ENCODE data around the gene TWSG1. TPM values are rescaled to one million over a fixed set of nuclear protein-coding genes. Genes with fewer than 3 reads are reported as not detected.

Gene TWSG1
- total RNA-seq, 1 donor, result 101 TPM

DNA sequence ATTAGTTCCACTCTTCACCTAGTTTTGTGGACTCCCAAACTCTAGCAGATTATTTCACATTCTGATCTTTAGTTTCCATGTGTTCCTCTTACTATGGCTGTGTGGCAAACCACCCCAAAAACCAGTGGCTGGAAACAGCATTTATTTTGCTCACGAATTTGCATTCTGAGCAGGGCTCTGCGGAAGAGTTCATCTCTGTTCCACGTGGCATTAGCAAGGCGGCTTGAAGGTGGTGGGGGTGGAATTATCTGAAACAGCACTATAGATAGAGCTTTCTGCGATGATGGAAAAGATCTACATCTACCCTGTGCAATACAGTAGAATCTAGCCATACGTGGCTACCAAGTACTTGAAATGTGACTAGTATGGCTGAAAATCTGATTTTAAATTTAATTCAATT is 5.9 kb downstream of the TWSG1 start:
- TF ChIP-seq, protein P1, sequence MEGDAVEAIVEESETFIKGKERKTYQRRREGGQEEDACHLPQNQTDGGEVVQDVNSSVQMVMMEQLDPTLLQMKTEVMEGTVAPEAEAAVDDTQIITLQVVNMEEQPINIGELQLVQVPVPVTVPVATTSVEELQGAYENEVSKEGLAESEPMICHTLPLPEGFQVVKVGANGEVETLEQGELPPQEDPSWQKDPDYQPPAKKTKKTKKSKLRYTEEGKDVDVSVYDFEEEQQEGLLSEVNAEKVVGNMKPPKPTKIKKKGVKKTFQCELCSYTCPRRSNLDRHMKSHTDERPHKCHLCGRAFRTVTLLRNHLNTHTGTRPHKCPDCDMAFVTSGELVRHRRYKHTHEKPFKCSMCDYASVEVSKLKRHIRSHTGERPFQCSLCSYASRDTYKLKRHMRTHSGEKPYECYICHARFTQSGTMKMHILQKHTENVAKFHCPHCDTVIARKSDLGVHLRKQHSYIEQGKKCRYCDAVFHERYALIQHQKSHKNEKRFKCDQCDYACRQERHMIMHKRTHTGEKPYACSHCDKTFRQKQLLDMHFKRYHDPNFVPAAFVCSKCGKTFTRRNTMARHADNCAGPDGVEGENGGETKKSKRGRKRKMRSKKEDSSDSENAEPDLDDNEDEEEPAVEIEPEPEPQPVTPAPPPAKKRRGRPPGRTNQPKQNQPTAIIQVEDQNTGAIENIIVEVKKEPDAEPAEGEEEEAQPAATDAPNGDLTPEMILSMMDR (IDR thresholded peaks at IDR 0.05; ENCODE audit: extremely low read depth, low read depth, low read length), result no peak
- H3K4me1 ChIP-seq (ENCODE audit: insufficient read depth, low read length), result peaks cover 5% of the 10 kb centered on the region
- no peaks in the 10 kb centered on the region for H4K20me1 ChIP-seq (ENCODE audit: insufficient read depth, low read length)
- peaks cover 40% of the 10 kb centered on the region for H3K36me3 ChIP-seq (ENCODE audit: insufficient read depth, low read length)
- H3K27me3 ChIP-seq (ENCODE audit: insufficient read depth, low read length), result no peaks in the 10 kb centered on the region
- peaks cover 63% of the 10 kb centered on the region for H3K79me2 ChIP-seq (ENCODE audit: insufficient read depth, low read length)
- H3K4me2 ChIP-seq (ENCODE audit: insufficient read depth, low read length), result no peak overlapping the region
- no peak overlapping the region for H3K27ac ChIP-seq (ENCODE audit: low read depth, low read length)
- no peak overlapping the region for H2AFZ ChIP-seq (ENCODE audit: low read length)
- H3K4me3 ChIP-seq (ENCODE audit: insufficient read depth, low read length), result no peak overlapping the region
- DNase-seq (ENCODE audit: insufficient read length, low spot score, missing footprints), result no peak
- no peaks in the 10 kb centered on the region for H3K9me3 ChIP-seq (ENCODE audit: low read depth, low read length)

DNA sequence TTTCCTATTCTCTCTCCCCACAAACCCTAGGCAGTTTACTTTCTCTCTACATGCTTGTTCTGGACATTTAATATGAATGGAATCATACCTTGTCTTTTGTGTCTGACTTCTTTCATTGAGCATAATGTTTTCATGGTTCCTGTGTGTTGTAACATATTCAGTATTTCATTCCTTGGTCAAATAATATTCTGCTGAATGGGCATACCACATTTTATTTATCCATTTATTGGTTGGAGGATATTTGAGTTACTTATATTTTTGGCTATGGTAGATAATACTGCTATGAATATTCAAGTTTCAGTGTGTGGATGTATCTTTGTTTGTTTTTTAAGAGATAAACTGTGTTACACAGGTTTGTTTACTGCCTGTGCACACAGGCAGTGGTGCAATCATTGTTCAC is 9.0 kb downstream of the TWSG1 start:
- Histone ChIP-seq H3K79me2 (ENCODE audit: insufficient read depth, low read length) (peaks cover 56% of the 10 kb centered on the region), H3K36me3 (ENCODE audit: insufficient read depth, low read length) (peaks cover 34% of the 10 kb centered on the region), H2AFZ (ENCODE audit: low read length) (no peak overlapping the region)

DNA sequence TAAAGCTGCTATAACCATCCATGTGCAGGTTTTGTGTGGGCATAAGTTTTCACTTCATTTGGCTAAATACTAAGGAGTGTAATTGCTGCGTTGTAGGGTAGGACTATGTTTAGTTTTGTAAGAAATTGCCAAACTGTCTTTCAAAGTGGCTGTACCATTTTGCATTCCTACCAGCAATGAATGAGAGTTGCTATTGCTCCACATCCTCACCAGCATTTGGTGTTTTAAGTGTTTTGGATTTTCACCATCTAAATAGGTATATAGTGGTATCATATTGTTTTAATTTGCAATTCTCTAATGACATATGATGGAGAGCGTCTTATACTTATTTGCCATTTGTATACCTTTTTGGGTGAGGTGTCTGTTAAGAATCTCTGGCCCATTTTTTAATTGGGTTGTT is 12.2 kb downstream of the TWSG1 start:
- no peak overlapping the region for H3K4me2 ChIP-seq (ENCODE audit: insufficient read depth, low read length)
- TF ChIP-seq, protein P1 (IDR thresholded peaks at IDR 0.05; ENCODE audit: extremely low read depth, low read depth, low read length), result no peak
- no peak overlapping the region for H2AFZ ChIP-seq (ENCODE audit: low read length)
- no peak overlapping the region for H3K4me3 ChIP-seq (ENCODE audit: insufficient read depth, low read length)
- no peak overlapping the region for H3K27ac ChIP-seq (ENCODE audit: low read depth, low read length)
- peaks cover 12% of the 10 kb centered on the region for H3K36me3 ChIP-seq (ENCODE audit: insufficient read depth, low read length)
- no peaks in the 10 kb centered on the region for H3K9me3 ChIP-seq (ENCODE audit: low read depth, low read length)
- H3K79me2 ChIP-seq (ENCODE audit: insufficient read depth, low read length), result peaks cover 60% of the 10 kb centered on the region
- no peaks in the 10 kb centered on the region for H3K27me3 ChIP-seq (ENCODE audit: insufficient read depth, low read length)
- H3K4me1 ChIP-seq (ENCODE audit: insufficient read depth, low read length), result peaks cover 19% of the 10 kb centered on the region
- DNase-seq (ENCODE audit: insufficient read length, low spot score, missing footprints), result no peak
- H4K20me1 ChIP-seq (ENCODE audit: insufficient read depth, low read length), result peaks cover 16% of the 10 kb centered on the region

More for the DNA sequence above, 9.0 kb downstream of the TWSG1 start:
- no peak overlapping the region for H3K4me2 ChIP-seq (ENCODE audit: insufficient read depth, low read length)
- no peak overlapping the region for H3K27ac ChIP-seq (ENCODE audit: low read depth, low read length)
- no peak overlapping the region for H3K4me3 ChIP-seq (ENCODE audit: insufficient read depth, low read length)
- no peak for DNase-seq (ENCODE audit: insufficient read length, low spot score, missing footprints)
- TF ChIP-seq, protein P1 (IDR thresholded peaks at IDR 0.05; ENCODE audit: extremely low read depth, low read depth, low read length), result no peak
- no peaks in the 10 kb centered on the region for H3K9me3 ChIP-seq (ENCODE audit: low read depth, low read length)
- peaks cover 16% of the 10 kb centered on the region for H4K20me1 ChIP-seq (ENCODE audit: insufficient read depth, low read length)
- H3K4me1 ChIP-seq (ENCODE audit: insufficient read depth, low read length), result peaks cover 13% of the 10 kb centered on the region
- H3K27me3 ChIP-seq (ENCODE audit: insufficient read depth, low read length), result no peaks in the 10 kb centered on the region

DNA sequence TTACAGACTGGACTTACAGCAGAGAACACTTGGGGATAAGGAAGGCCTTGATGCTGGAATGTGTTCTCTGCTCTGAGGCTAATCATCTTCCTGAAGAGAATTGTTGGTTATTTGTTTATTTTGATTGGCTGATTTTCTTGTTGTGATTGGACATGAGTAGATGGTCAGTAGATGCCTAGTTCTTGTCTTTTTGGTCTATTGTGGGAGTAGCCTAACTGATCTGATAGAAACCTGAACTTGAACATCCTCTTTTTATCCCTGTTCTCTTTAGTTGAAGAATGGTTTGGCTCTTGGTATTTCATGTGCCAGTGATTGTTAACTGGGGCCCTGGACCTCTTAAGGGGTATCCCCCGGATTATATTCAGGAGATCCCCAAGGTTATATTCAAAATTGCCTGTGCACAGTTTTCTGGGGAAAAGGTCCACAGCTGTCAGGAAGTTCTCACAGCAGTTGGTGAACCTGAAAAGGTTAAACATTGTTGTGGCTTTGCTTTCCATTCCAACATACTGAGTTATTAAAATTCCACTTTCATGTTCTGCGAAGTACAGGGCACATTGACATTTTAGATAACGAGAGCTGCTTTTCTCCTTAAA is 13.6 kb downstream of the TWSG1 start:
- peaks cover 16% of the 10 kb centered on the region for H4K20me1 ChIP-seq (ENCODE audit: insufficient read depth, low read length)
- peak overlapping the region; percentile 74 for H3K4me2 ChIP-seq (ENCODE audit: insufficient read depth, low read length)
- no peaks in the 10 kb centered on the region for H3K9me3 ChIP-seq (ENCODE audit: low read depth, low read length)
- TF ChIP-seq, protein P1 (IDR thresholded peaks at IDR 0.05; ENCODE audit: extremely low read depth, low read depth, low read length), result no peak
- peaks cover 7% of the 10 kb centered on the region for H3K36me3 ChIP-seq (ENCODE audit: insufficient read depth, low read length)
- H3K4me1 ChIP-seq (ENCODE audit: insufficient read depth, low read length), result peaks cover 19% of the 10 kb centered on the region
- H3K4me3 ChIP-seq (ENCODE audit: insufficient read depth, low read length), result no peak overlapping the region
- peak; percentile 65 for DNase-seq (ENCODE audit: insufficient read length, low spot score, missing footprints)
- peak overlapping the region; percentile 69 for H3K27ac ChIP-seq (ENCODE audit: low read depth, low read length)
- no peak overlapping the region for H2AFZ ChIP-seq (ENCODE audit: low read length)
- H3K79me2 ChIP-seq (ENCODE audit: insufficient read depth, low read length), result peaks cover 66% of the 10 kb centered on the region
- no peaks in the 10 kb centered on the region for H3K27me3 ChIP-seq (ENCODE audit: insufficient read depth, low read length)
